DND-41 (cell line): ENCODE results near the gene PRIMA1.

Experiments used
- ATAC-seq: fragments of 200-7000 bp; cut with Tn5 transposase; 3 replicates; pipeline ENCODE4 v1.9.1; 2021; ENCODE audit warnings: low read depth; ENCODE audit not compliant: insufficient read depth
- DNase-seq: peaks from one replicate; pipeline ENCODE4 v3.0.0-alpha.2; 2020
- H2AFZ ChIP-seq: 2 replicates; pipeline ENCODE4 v1.6.0; 2012; ENCODE audit warnings: low read depth, low read length
- H3K27ac ChIP-seq: 2 replicates; pipeline ENCODE4 v1.5.1; 2012; ENCODE audit warnings: low read length, inconsistent platforms
- H3K27me3 ChIP-seq: fragments of 200-600 bp; sonication (generic); 2 replicates; pipeline ENCODE4 v1.6.0; 2012; ENCODE audit warnings: low read length, mild to moderate bottlenecking, inconsistent platforms; ENCODE audit not compliant: insufficient read depth, poor library complexity
- H3K36me3 ChIP-seq: 2 replicates; pipeline ENCODE4 v1.5.1; 2012; ENCODE audit warnings: low read length, inconsistent platforms; ENCODE audit not compliant: insufficient read depth
- H3K4me1 ChIP-seq: 2 replicates; pipeline ENCODE4 v1.5.1; 2012; ENCODE audit warnings: mild to moderate bottlenecking, low read length; ENCODE audit not compliant: insufficient read depth
- H3K4me2 ChIP-seq: 2 replicates; pipeline ENCODE4 v1.6.0; 2012; ENCODE audit warnings: mild to moderate bottlenecking, moderate library complexity, low read length, inconsistent platforms; ENCODE audit not compliant: insufficient read depth
- H3K4me3 ChIP-seq, 2 experiments: fragments of 200-600 bp in 1 of 2; shearing (Covaris generic) in 1 of 2; 2 replicates each; pipeline ENCODE4 v1.5.1; 2012 to 2016; ENCODE audit warnings: inconsistent platforms in 2 of 2, low read length in 2 of 2, mild to moderate bottlenecking in 2 of 2, low read depth in 1 of 2, moderate library complexity in 1 of 2
- H3K79me2 ChIP-seq: 2 replicates; pipeline ENCODE4 v1.6.0; 2012; ENCODE audit warnings: low read length, inconsistent platforms; ENCODE audit not compliant: insufficient read depth
- H3K9ac ChIP-seq: 2 replicates; pipeline ENCODE4 v1.6.0; 2012; ENCODE audit warnings: low read depth, mild to moderate bottlenecking, inconsistent platforms, low read length, moderate library complexity
- H3K9me3 ChIP-seq: 2 replicates; pipeline ENCODE4 v1.5.1; 2012; ENCODE audit warnings: low read length, moderate library complexity, mild to moderate bottlenecking, inconsistent platforms; ENCODE audit not compliant: insufficient read depth, severe bottlenecking
- H4K20me1 ChIP-seq: 2 replicates; pipeline ENCODE4 v1.6.0; 2012; ENCODE audit warnings: low read length; ENCODE audit not compliant: insufficient read depth
- EZH2 ChIP-seq: IDR thresholded peaks from 3 replicates; pipeline ENCODE4 v1.6.1; 2012; ENCODE audit warnings: borderline replicate concordance, low read depth, mild to moderate bottlenecking, moderate library complexity, low read length, inconsistent platforms; ENCODE audit not compliant: severe bottlenecking
- TF ChIP-seq, protein P1 (sequence below): IDR thresholded peaks from 2 replicates; pipeline ENCODE4 v1.5.1; 2012; ENCODE audit warnings: borderline replicate concordance, low read length, moderate library complexity, mild to moderate bottlenecking; ENCODE audit not compliant: poor library complexity, severe bottlenecking; ENCODE audit errors: extremely low read depth

PRIMA1 gene

DNA sequence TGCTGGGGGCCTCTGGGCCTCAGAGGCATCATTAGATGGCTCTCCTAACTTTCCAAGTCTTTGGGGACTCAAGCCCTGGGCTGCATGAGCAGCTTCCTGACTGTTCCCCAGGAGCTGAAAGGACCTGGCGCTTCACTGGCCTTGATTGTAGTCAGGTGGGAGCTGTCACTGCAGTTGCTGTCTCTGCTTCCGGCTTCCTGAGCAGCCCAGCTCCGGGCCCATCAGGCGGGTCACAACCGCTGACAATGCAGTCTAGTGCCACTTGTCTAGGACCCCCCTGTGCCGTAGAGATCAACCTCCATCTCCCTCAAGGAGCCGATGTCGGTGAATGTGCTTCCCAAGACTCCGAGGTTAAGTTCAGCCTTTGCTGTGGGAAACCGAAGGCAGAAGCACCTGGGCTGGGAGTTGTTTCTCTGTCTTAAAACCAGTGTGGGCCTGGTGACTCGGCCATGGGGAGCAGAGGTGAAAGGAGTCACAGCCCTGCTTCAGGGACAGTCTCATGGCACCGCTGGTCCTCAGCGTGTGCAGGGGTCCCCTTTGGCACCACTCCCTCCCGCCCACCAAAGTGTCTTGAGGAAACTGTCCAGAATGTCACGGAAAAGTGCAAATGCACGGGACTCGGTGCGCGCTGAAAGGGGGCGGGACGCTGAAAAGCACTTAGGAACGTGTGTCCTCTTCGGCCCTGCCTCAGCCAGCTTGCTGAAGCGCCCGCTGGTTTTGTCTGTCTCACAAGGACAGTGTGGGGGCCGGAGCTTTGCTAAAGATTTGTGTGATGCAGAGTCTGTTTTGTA lies 44.8 kb downstream of the PRIMA1 start:
- Histone ChIP-seq H3K79me2 (no peaks in the 10 kb centered on the region), H3K4me3 (no peak overlapping the region), H3K27me3 (no peaks in the 10 kb centered on the region), H3K4me1 (no peaks in the 10 kb centered on the region), H4K20me1 (no peaks in the 10 kb centered on the region), H3K36me3 (no peaks in the 10 kb centered on the region), H3K9ac (no peak overlapping the region), H2AFZ (no peak overlapping the region), H3K4me2 (no peak overlapping the region), H3K9me3 (no peaks in the 10 kb centered on the region), H3K27ac (no peak overlapping the region)
- no peak for TF ChIP-seq EZH2
- TF ChIP-seq, protein P1, sequence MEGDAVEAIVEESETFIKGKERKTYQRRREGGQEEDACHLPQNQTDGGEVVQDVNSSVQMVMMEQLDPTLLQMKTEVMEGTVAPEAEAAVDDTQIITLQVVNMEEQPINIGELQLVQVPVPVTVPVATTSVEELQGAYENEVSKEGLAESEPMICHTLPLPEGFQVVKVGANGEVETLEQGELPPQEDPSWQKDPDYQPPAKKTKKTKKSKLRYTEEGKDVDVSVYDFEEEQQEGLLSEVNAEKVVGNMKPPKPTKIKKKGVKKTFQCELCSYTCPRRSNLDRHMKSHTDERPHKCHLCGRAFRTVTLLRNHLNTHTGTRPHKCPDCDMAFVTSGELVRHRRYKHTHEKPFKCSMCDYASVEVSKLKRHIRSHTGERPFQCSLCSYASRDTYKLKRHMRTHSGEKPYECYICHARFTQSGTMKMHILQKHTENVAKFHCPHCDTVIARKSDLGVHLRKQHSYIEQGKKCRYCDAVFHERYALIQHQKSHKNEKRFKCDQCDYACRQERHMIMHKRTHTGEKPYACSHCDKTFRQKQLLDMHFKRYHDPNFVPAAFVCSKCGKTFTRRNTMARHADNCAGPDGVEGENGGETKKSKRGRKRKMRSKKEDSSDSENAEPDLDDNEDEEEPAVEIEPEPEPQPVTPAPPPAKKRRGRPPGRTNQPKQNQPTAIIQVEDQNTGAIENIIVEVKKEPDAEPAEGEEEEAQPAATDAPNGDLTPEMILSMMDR, result no peak
- DNase-seq (no peak), ATAC-seq (no peak)

DNA sequence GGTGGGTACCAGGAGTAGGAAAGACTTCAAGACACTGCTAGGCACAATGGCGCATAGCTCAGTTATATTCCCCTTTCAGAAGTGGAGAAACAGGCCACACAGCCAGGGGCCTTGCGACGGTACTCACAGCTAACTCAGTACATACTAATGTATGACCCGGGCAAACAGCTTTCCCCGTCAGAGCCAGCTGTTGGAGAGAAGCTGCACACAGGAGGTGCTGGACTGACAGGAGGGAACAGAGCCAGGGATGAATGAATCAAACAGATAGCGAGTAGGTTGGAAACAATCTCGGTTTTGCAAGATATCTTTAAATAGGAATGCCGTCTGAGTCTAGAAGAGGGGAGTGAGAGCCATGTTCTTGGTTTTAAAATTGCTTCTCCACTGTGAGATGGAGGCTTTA lies 45.5 kb downstream of the PRIMA1 start:
- Histone ChIP-seq H3K27me3 (no peaks in the 10 kb centered on the region), H3K4me3 (no peak overlapping the region), H3K36me3 (no peaks in the 10 kb centered on the region), H3K9ac (no peak overlapping the region), H3K79me2 (no peaks in the 10 kb centered on the region), H3K4me2 (no peak overlapping the region), H3K9me3 (no peaks in the 10 kb centered on the region), H3K27ac (no peak overlapping the region), H2AFZ (no peak overlapping the region), H3K4me1 (no peaks in the 10 kb centered on the region), H4K20me1 (no peaks in the 10 kb centered on the region)
- TF ChIP-seq EZH2, result no peak
- TF ChIP-seq, protein P1, result no peak
- no peak for ATAC-seq
- DNase-seq, result no peak

DNA sequence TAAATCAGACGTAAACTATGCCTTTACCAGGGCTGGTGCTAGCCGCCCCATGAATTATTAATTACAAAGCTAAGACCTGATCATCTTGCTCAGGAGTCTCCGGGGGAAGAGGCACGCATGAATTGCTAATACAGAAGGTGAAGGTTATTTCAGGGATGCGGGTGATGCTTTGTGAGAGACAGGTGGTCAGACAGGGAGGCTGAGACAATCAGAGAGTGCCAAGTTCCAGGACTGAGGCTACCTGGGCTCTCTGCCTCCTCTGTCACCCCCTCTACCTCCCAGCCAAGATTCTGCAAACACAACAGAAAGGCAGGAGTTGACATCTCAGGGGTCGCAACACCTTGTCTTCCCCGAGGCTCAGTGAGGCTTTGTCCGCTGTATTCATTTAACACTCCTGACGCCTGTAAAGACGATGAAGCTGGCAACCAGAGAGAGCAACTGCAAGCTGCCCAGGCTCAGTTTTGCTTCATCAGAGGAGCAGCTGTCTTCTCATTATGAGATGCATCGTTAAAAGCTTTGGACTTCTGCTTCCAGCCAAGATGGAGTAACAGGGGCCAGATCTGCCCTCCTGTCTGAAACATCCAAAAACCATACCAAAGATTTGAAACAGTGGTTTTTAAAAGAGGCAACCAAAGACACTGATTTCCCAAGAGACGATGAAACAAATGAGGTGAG lies 46.6 kb downstream of the PRIMA1 start:
- H3K9ac ChIP-seq, result no peak overlapping the region
- TF ChIP-seq, protein P1, result no peak
- H3K79me2 ChIP-seq, result no peaks in the 10 kb centered on the region
- no peaks in the 10 kb centered on the region for H3K9me3 ChIP-seq
- H3K4me2 ChIP-seq, result no peak overlapping the region
- DNase-seq (no peak), ATAC-seq (no peak)
- no peaks in the 10 kb centered on the region for H3K27me3 ChIP-seq
- no peak overlapping the region for H3K4me3 ChIP-seq
- no peak overlapping the region for H3K27ac ChIP-seq
- no peaks in the 10 kb centered on the region for H3K4me1 ChIP-seq
- H3K36me3 ChIP-seq, result no peaks in the 10 kb centered on the region
- H2AFZ ChIP-seq, result no peak overlapping the region
- H4K20me1 ChIP-seq, result no peaks in the 10 kb centered on the region
